Stomach (tissue), 9 donors: ENCODE results near the gene ITGAE. TPM values are rescaled to one million over a fixed set of nuclear protein-coding genes. Genes with fewer than 3 reads are reported as not detected.
A peak's percentile ranks its signal among the peaks of the same experiment; 100 is the strongest.

Source experiments
- DNase-seq, 2 donors: peaks; one replicate each; pipeline versions ENCODE4 v3.0.0 to v3.0.0-alpha.2; 2013 to 2019
- H3K27ac ChIP-seq, 5 donors: fragments of 200-600 bp in 4 of 5; sonication (generic) in 4 of 5; one replicate each; pipeline ENCODE4 v1.5.1; 2013 to 2019; ENCODE audit warnings: mild to moderate bottlenecking in 1 of 5, moderate library complexity in 1 of 5
- H3K27me3 ChIP-seq, 3 donors: fragments of 200-600 bp; sonication (generic); one replicate each; pipeline ENCODE4 v1.5.1; 2017 to 2019; ENCODE audit warnings: mixed run types in 1 of 3
- H3K36me3 ChIP-seq, 4 donors: fragments of 200-600 bp; sonication (generic); 1 replicate in 3 of 4; 2 replicates in 1 of 4; pipeline ENCODE4 v1.5.1; 2016 to 2019
- H3K4me1 ChIP-seq, 4 donors: fragments of 200-600 bp; sonication (generic); one replicate each; pipeline ENCODE4 v1.5.1; 2016 to 2019
- H3K4me3 ChIP-seq, 4 donors: fragments of 200-600 bp; sonication (generic) in 3 of 4; one replicate each; pipeline ENCODE4 v1.5.1; 2016 to 2019; ENCODE audit warnings: mild to moderate bottlenecking in 1 of 4
- H3K9me3 ChIP-seq, 4 donors: fragments of 200-600 bp; sonication (generic); one replicate each; pipeline ENCODE4 v1.5.1; 2016 to 2019
- EP300 ChIP-seq: sonication (generic); formaldehyde crosslinking; IDR thresholded peaks from one replicate; pipeline ENCODE4 v1.6.1; 2017; ENCODE audit warnings: antibody characterized with exemption
- POLR2A ChIP-seq, 4 donors: fragments of 450-650 bp; IDR thresholded peaks; one replicate each; pipeline ENCODE4 v1.6.1; 2016; ENCODE audit warnings: antibody characterized with exemption in 4 of 4, control low read depth in 2 of 4, mild to moderate bottlenecking in 1 of 4, moderate library complexity in 1 of 4
- POLR2AphosphoS5 ChIP-seq, 3 donors: sonication (generic); formaldehyde crosslinking; IDR thresholded peaks; one replicate each; pipeline ENCODE4 v1.6.1; 2016; ENCODE audit warnings: antibody characterized with exemption in 3 of 3
- WGBS, 5 donors: extraction: QIAGEN DNeasy Blood & Tissue Kit in 3 of 5; methylation state at CpG; one replicate each; pipeline versions ENCODE4 v1.1.5 to v1.1.7; 2013 to 2018; 5-methylcytosine and 5-hydroxymethylcytosine counted together
- intact Hi-C: fragments of 100-400 bp; cut with DNase I; formaldehyde crosslinking; loops from one replicate; pipeline ENCODE4 v1.15.1; 2023; ENCODE audit warnings: low total_unique reads
- polyA plus RNA-seq, 3 donors: library from polyadenylated mRNA; stranded (reverse); fragments of 200-250 nt; gene quantifications; one replicate each; pipeline ENCODE4 v1.2.3, GENCODE V29; 2013
- total RNA-seq, 5 donors: library from RNA; depleted of rRNA; stranded (reverse); fragments of >200 nt; gene quantifications; one replicate each; pipeline versions ENCODE4 v1.1.0 to v1.2.3, GENCODE V29; 2014 to 2016
- TF ChIP-seq, protein P1 (sequence below), 7 experiments: fragments of 450-650 bp in 4 of 7; fragments of 200-600 bp in 3 of 7; sonication (generic) in 3 of 7; IDR thresholded peaks; one replicate each; pipeline ENCODE4 v1.5.1; 2016 to 2019; ENCODE audit warnings: antibody characterized with exemption in 7 of 7, control low read depth in 2 of 7, mild to moderate bottlenecking in 1 of 7
- donor health status: healthy with polysubstance abuse.
- donor health status: Bipolar disorder and iron deficiency.
- donor health status: healthy.

ITGAE gene
- total and polyA plus RNA-seq, 8 donors = 4.5 to 66.8 (median 31.0) TPM

GRCh38 chr17:3798273-3799180 lies 2.5 kb downstream of the ITGAE start:
- TF ChIP-seq, protein P1, sequence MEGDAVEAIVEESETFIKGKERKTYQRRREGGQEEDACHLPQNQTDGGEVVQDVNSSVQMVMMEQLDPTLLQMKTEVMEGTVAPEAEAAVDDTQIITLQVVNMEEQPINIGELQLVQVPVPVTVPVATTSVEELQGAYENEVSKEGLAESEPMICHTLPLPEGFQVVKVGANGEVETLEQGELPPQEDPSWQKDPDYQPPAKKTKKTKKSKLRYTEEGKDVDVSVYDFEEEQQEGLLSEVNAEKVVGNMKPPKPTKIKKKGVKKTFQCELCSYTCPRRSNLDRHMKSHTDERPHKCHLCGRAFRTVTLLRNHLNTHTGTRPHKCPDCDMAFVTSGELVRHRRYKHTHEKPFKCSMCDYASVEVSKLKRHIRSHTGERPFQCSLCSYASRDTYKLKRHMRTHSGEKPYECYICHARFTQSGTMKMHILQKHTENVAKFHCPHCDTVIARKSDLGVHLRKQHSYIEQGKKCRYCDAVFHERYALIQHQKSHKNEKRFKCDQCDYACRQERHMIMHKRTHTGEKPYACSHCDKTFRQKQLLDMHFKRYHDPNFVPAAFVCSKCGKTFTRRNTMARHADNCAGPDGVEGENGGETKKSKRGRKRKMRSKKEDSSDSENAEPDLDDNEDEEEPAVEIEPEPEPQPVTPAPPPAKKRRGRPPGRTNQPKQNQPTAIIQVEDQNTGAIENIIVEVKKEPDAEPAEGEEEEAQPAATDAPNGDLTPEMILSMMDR (IDR thresholded peaks at IDR 0.05) = no peak
- TF ChIP-seq POLR2A (IDR thresholded peaks at IDR 0.05) = no peak
- TF ChIP-seq POLR2AphosphoS5 (IDR thresholded peaks at IDR 0.05) = no peak
- TF ChIP-seq EP300 = no peak
- DNase-seq = no peak
- WGBS, 5 donors = 71 to 83% (median 73%) methylated on average over 12 to 15 of the region's 15 CpGs
- Histone ChIP-seq H3K4me1 (peaks cover 0 to 42% (median 16%) of the 10 kb centered on the region in 4 donors), H3K27me3 (no peaks in the 10 kb centered on the region), H3K27ac (peak overlapping the region in 2 of 5 donors; percentile 6 to 10), H3K9me3 (no peaks in the 10 kb centered on the region), H3K36me3 (no peaks in the 10 kb centered on the region), H3K4me3 (peak overlapping the region in 1 of 4 donors; percentile 19)
- intact Hi-C loops = no loop called here

DNA sequence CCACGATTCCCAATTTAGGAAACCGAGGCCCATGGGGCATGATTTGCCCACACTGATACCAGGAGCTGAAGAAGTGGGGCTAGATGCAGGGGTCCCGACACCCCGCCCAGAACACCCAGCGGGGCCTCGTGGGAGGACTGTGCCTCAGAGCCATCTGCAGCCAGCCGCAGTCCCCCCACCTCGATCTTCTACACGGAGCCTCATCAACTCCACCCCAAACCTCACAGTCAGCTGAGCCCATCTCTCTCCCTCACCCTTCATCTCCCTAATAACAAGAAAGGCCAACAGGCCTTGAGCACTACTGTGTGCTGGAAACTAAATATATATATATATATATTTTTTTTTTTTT lies 4.2 kb downstream of the ITGAE start:
- TF ChIP-seq, protein P1 (IDR thresholded peaks at IDR 0.05) = no peak
- TF ChIP-seq EP300 = no peak
- TF ChIP-seq POLR2A (IDR thresholded peaks at IDR 0.05) = no peak
- TF ChIP-seq POLR2AphosphoS5 (IDR thresholded peaks at IDR 0.05) = no peak
- WGBS, 5 donors = 80 to 90% (median 82%) methylated on average over 9 of the region's 9 CpGs
- Histone ChIP-seq H3K36me3 (no peaks in the 10 kb centered on the region), H3K27me3 (no peaks in the 10 kb centered on the region), H3K27ac (no peak overlapping the region), H3K4me3 (no peak overlapping the region), H3K9me3 (no peaks in the 10 kb centered on the region), H3K4me1 (peaks cover 0 to 42% (median 18%) of the 10 kb centered on the region in 4 donors)
- intact Hi-C loops = no loop called here
- DNase-seq = no peak

GRCh38 chr17:3796110-3796821 lies 4.7 kb downstream of the ITGAE start:
- WGBS, 5 donors = 70 to 81% (median 75%) methylated on average over 13 to 17 of the region's 17 CpGs
- intact Hi-C loops = no loop called here
- peak; percentile 48 to 56 for DNase-seq
- Histone ChIP-seq H3K27ac (no peak overlapping the region), H3K9me3 (no peaks in the 10 kb centered on the region), H3K27me3 (no peaks in the 10 kb centered on the region), H3K36me3 (no peaks in the 10 kb centered on the region), H3K4me3 (no peak overlapping the region), H3K4me1 (peaks cover 0 to 42% (median 18%) of the 10 kb centered on the region in 4 donors)
- TF ChIP-seq EP300 = no peak
- peak in 1 of 3 donors; percentile 4 for TF ChIP-seq POLR2AphosphoS5 (IDR thresholded peaks at IDR 0.05)
- TF ChIP-seq, protein P1 (IDR thresholded peaks at IDR 0.05) = no peak
- TF ChIP-seq POLR2A (IDR thresholded peaks at IDR 0.05) = no peak

DNA sequence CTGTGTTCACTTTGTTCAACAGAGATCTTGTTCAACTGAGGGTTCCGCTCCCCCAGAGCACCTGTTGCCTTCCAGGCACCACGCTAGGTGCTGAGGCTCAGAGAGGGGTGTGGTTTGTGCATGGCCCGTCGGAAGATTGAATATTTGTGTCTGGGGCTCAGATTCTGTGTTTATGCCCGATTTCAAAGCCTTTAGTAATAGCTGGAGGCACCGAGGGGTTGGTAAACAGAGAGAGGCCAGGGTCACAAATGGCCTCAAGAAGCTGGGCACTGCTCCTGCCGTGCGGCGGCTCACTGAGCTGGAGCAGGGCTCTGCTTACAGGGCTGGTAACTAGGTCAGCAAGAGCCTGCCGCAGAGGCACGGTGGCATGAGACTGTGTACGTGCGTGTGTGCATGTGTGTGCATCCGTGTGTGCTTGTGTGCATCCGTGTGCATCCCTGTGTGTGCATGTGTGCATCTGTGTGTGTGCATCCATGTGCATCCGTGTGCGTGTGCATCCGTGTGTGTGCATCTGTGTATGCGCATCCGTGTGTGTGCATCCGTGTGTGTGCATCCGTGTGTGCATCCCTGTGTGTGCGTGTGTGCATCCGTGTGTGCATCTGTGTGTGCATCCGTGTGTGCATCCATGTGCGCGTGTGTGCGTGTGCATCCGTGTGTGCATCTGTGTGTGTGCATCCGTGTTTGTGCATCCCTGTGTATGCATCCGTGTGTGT lies 5.4 kb downstream of the ITGAE start:
- peak overlapping the region in 2 of 5 donors; percentile 24 to 41 for H3K27ac ChIP-seq
- TF ChIP-seq POLR2A (IDR thresholded peaks at IDR 0.05) (no peak), EP300 (no peak), POLR2AphosphoS5 (IDR thresholded peaks at IDR 0.05) (no peak)
- TF ChIP-seq, protein P1 (IDR thresholded peaks at IDR 0.05) = no peak
- no peaks in the 10 kb centered on the region for H3K9me3 ChIP-seq
- intact Hi-C loops = no loop called here
- no peak overlapping the region for H3K4me3 ChIP-seq
- 44 to 71% (median 65%) methylated on average over 17 to 31 of the region's 31 CpGs for WGBS, 5 donors
- peak in 1 of 2 donors; percentile 31 for DNase-seq
- H3K4me1 ChIP-seq = peaks cover 0 to 44% (median 18%) of the 10 kb centered on the region in 4 donors
- no peaks in the 10 kb centered on the region for H3K27me3 ChIP-seq
- no peaks in the 10 kb centered on the region for H3K36me3 ChIP-seq
